ENCODE data around the gene ZNF536. TPM values are rescaled to one million over a fixed set of nuclear protein-coding genes. Genes with fewer than 3 reads are reported as not detected.

Gene ZNF536
- total and polyA plus RNA-seq, 9 of the 15 experiments (the other 6 are each of a cell fraction or from before 2014, with no cell fraction given) = not detected

DNA sequence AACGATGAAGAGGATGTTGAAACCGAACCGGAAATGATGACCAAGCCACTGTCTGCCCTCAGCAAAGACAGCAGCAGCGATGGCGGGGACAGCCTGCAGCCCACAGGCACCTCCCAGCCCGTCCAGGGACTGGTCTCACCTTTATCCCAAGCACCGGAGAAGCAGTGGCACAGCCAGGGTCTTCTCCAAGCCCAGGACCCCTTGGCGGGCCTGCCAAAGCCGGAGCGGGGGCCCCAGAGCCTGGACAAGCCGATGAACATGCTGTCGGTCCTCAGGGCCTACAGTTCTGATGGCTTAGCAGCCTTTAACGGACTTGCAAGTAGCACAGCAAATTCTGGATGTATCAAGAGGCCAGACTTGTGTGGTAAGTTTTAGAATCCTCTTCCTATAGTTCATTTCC is 177.0 kb downstream of the ZNF536 start (continued):
- TF ChIP-seq MYC (IDR thresholded peaks at IDR 0.05; ENCODE audit: low read depth, low read length) (no peak), MYC (CRISPR knock-in tag; IDR thresholded peaks at IDR 0.05; ENCODE audit: borderline replicate concordance, low read depth) (no peak), ZNF134 (CRISPR knock-in tag; conservative IDR thresholded peaks at IDR 0.05) (no peak), ZFPM2 (CRISPR knock-in tag; IDR thresholded peaks at IDR 0.05) (no peak), SMARCA5 (IDR thresholded peaks at IDR 0.05) (no peak), JUND (IDR thresholded peaks at IDR 0.05; ENCODE audit: borderline replicate concordance, low read depth, low read length) (no peak), JUND (tag; IDR thresholded peaks at IDR 0.05; ENCODE audit: borderline replicate concordance, low read depth, low read length) (no peak), PCBP2 (IDR thresholded peaks at IDR 0.05; ENCODE audit: low read depth, low read length, poor library complexity, severe bottlenecking) (no peak), SREBF1 (IDR thresholded peaks at IDR 0.05; ENCODE audit: borderline replicate concordance, low read depth, low read length) (no peak)
- TF ChIP-seq, protein P1, sequence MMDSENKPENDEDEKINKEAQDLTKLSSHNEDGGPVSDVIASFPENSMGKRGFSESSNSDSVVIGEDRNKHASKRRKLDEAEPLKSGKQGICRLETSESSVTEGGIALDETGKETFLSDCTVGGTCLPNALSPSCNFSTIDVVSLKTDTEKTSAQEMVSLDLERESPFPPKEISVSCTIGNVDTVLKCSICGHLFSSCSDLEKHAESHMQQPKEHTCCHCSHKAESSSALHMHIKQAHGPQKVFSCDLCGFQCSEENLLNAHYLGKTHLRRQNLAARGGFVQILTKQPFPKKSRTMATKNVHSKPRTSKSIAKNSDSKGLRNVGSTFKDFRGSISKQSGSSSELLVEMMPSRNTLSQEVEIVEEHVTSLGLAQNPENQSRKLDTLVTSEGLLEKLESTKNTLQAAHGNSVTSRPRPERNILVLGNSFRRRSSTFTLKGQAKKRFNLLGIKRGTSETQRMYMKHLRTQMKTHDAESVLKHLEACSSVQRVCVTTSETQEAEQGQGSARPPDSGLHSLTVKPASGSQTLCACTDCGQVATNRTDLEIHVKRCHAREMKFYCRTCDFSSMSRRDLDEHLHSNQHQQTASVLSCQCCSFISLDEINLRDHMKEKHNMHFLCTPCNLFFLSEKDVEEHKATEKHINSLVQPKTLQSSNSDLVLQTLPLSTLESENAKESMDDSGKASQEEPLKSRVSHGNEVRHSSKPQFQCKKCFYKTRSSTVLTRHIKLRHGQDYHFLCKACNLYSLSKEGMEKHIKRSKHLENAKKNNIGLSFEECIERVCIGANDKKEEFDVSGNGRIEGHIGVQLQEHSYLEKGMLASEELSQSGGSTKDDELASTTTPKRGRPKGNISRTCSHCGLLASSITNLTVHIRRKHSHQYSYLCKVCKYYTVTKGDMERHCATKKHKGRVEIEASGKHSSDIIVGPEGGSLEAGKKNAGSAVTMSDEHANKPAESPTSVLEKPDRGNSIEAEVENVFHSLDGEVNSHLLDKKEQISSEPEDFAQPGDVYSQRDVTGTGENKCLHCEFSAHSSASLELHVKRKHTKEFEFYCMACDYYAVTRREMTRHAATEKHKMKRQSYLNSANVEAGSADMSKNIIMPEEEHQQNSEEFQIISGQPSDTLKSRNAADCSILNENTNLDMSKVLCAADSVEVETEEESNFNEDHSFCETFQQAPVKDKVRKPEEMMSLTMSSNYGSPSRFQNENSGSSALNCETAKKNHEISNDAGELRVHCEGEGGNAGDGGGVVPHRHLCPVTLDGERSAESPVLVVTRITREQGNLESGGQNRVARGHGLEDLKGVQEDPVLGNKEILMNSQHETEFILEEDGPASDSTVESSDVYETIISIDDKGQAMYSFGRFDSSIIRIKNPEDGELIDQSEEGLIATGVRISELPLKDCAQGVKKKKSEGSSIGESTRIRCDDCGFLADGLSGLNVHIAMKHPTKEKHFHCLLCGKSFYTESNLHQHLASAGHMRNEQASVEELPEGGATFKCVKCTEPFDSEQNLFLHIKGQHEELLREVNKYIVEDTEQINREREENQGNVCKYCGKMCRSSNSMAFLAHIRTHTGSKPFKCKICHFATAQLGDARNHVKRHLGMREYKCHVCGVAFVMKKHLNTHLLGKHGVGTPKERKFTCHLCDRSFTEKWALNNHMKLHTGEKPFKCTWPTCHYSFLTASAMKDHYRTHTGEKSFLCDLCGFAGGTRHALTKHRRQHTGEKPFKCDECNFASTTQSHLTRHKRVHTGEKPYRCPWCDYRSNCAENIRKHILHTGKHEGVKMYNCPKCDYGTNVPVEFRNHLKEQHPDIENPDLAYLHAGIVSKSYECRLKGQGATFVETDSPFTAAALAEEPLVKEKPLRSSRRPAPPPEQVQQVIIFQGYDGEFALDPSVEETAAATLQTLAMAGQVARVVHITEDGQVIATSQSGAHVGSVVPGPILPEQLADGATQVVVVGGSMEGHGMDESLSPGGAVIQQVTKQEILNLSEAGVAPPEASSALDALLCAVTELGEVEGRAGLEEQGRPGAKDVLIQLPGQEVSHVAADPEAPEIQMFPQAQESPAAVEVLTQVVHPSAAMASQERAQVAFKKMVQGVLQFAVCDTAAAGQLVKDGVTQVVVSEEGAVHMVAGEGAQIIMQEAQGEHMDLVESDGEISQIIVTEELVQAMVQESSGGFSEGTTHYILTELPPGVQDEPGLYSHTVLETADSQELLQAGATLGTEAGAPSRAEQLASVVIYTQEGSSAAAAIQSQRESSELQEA (IDR thresholded peaks at IDR 0.05; ENCODE audit: low read depth) = no peak
